ENCODE results near the gene RHBDD3. TPM values are rescaled to one million over a fixed set of nuclear protein-coding genes. Genes with fewer than 3 reads are reported as not detected.

The RHBDD3 gene
- total and polyA plus RNA-seq, 12 donors, result 7.0 to 25.8 (median 12.6) TPM

DNA sequence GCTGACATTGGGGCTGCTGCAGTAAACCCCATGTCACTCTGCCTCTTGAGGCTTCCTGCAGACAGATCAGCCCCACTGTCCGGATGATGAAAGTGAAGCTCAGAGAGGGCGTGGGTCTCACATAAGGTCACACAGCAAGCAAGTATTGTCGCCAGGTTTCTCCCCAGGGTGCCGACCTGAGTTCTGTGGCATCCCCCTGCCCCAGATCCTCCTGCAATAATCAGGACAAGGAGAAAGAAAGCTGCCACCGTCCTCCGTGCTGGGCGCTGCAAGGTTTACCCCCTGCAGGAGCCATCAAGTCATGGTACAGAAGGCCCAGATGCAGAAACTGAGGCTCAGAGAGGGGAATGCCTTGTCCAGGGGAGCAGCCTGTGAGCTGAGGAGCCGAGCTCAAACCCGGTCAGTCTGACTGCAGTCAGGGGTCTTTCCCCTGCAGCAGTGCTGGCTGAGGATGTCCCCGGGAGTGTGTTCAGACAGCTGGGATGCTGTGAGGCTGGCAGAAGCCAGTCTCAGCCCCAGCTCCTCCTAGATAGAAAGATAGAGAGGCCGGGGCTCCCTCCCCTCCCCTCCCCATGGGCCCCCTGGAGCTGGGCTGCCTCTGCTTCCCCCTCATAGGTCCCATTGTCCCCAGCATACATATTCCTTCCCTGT is 48.9 kb downstream of the RHBDD3 start:
- H3K4me1 ChIP-seq, result peaks cover 0 to 7% (median 0%) of the 10 kb centered on the region in 9 donors
- no peaks in the 10 kb centered on the region for H3K27me3 ChIP-seq
- H3K9me3 ChIP-seq, result no peaks in the 10 kb centered on the region
- H3K4me3 ChIP-seq, result no peak overlapping the region
- DNase-seq (no peak), ATAC-seq (no peak)
- intact Hi-C loops (cut with DNase I), result loop anchor here in 1 of 10 donors (10.0 kb wide), 1 partner anchor 56 kb away; no protein-coding TSS in a partner anchor
- H3K36me3 ChIP-seq, result no peaks in the 10 kb centered on the region
- no peak overlapping the region for H3K27ac ChIP-seq
- TF ChIP-seq, protein P1, sequence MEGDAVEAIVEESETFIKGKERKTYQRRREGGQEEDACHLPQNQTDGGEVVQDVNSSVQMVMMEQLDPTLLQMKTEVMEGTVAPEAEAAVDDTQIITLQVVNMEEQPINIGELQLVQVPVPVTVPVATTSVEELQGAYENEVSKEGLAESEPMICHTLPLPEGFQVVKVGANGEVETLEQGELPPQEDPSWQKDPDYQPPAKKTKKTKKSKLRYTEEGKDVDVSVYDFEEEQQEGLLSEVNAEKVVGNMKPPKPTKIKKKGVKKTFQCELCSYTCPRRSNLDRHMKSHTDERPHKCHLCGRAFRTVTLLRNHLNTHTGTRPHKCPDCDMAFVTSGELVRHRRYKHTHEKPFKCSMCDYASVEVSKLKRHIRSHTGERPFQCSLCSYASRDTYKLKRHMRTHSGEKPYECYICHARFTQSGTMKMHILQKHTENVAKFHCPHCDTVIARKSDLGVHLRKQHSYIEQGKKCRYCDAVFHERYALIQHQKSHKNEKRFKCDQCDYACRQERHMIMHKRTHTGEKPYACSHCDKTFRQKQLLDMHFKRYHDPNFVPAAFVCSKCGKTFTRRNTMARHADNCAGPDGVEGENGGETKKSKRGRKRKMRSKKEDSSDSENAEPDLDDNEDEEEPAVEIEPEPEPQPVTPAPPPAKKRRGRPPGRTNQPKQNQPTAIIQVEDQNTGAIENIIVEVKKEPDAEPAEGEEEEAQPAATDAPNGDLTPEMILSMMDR (IDR thresholded peaks at IDR 0.05), result no peak
- WGBS, 2 donors, result 92 to 96% methylated on average over 11 of the region's 11 CpGs

DNA sequence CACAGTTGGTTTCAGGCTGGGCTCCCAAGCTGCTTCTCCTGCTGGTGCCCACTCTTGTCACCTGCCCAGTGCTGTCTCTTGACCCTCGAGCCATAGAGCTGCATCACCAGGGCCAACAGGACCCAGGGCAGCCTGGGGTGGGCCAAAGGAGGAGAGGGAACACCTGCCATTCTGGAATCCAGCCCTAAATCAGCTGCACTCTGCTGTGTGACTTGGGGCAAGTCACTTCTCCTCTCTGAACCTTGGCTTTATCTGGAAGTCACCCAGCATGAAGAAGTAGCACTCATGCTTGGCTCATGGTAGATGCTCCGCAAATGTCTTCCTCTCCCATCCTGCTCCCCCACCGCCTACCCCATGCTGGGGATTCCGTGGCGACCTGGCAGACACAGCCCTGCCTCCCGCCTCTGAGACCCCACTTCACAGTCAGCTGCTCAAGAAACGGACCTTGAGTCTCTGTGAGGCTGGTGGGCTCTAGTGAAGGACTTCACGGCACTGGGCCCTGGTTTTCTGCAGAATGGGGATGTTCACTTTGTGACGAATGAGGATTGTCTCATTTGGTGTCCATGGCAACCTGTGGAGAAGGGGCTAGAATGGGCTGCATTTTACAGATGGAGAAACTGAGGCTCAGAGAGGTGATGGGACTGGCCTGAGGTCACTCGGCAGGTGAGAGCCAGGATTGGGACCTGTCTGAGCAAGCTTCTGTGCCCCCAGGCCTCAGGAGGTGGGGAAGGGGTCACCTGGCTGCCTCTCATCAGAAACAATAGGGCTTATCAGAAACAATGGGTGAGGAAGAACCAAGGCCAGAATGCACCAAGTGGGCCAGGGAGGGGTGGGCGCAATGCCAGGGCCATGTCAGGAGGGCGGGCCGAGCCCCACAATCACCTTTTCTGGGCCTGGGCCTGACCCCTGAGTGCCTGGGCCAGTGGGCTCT is 49.7 kb downstream of the RHBDD3 start:
- DNase-seq, result no peak
- intact Hi-C loops (cut with DNase I), result loop anchor here in 1 of 10 donors (10.0 kb wide), 1 partner anchor 57 kb away; no protein-coding TSS in a partner anchor

DNA sequence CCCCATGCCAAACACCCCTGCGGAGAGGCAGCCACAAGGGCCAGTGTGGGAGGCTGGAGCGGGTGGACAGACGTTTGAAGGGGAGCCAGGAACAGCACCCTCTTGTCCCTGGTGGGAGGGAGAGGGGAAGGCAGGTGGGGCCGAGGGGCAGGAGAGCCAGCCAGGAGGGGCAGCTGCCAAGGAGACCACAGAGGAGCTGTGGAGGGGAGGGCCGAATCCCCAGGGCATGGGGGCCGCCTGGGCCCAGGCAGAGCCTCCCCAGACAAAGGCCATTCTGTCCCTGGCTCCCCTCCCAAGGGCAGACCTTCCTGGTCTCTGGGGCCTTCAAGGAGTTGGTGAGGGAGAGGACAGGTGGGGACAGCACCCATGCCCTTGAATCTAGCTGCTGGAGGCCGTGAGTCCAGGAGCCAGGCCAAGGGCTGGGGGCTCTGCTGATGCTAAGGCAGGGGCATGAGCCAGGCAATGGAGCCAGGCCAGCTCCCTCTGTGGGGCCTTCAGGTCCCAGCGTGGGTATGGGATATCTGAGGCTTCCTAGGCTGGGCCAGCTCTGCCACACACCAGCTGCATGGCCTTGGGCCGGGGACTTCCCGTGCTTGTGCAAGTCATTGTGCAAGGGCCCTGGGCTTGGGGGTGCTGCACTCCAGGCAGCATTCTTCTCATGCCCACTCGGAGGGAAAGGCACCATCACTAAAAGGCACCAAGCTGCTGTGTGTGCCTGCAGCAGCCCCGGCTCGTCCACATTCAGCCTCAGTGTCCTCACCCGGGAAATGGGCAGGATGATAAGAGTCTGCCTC is 50.7 kb downstream of the RHBDD3 start:
- DNase-seq, result no peak
- TF ChIP-seq, protein P1 (IDR thresholded peaks at IDR 0.05), result no peak
- Histone ChIP-seq H3K9me3 (no peaks in the 10 kb centered on the region), H3K27ac (no peak overlapping the region), H3K36me3 (no peaks in the 10 kb centered on the region), H3K4me3 (no peak overlapping the region), H3K4me1 (peaks cover 0 to 7% (median 0%) of the 10 kb centered on the region in 9 donors), H3K27me3 (no peaks in the 10 kb centered on the region)
- intact Hi-C loops (cut with DNase I), result loop anchor here in 1 of 10 donors (10.0 kb wide), 1 partner anchor 58 kb away; no protein-coding TSS in a partner anchor
- 83 to 86% methylated on average over 14 of the region's 14 CpGs for WGBS, 2 donors
- peak in 1 of 8 donors; percentile 43 for ATAC-seq

More for the DNA sequence above, 49.7 kb downstream of the RHBDD3 start:
- Histone ChIP-seq H3K27ac (no peak overlapping the region), H3K4me3 (no peak overlapping the region), H3K9me3 (no peaks in the 10 kb centered on the region), H3K36me3 (no peaks in the 10 kb centered on the region), H3K27me3 (no peaks in the 10 kb centered on the region), H3K4me1 (peaks cover 0 to 7% (median 0%) of the 10 kb centered on the region in 9 donors)
- 84 to 86% methylated on average over 13 of the region's 13 CpGs for WGBS, 2 donors
- ATAC-seq, result no peak
- TF ChIP-seq, protein P1 (IDR thresholded peaks at IDR 0.05), result no peak

Measured in heart right ventricle (tissue), 16 donors.